H1 (cell line): ENCODE data around the gene BABAM2. TPM values are rescaled to one million over a fixed set of nuclear protein-coding genes. Genes with fewer than 3 reads are reported as not detected.

Source experiments
- CTCF ChIA-PET: fragments of 300-600 bp; sonication (Branson Sonifier 250); formaldehyde crosslinking; loops from one replicate; lab custom pipeline; 2021; ENCODE audit not compliant: partially characterized antibody; lab: Charles Lee
- POLR2A ChIA-PET: fragments of 300-600 bp; sonication (Branson Sonifier 250); formaldehyde crosslinking; loops from one replicate; lab custom pipeline; 2021; ENCODE audit warnings: inconsistent platforms; ENCODE audit not compliant: partially characterized antibody; lab: Charles Lee
- DNase-seq, 2 experiments: peaks; one replicate each; pipeline versions ENCODE4 v3.0.0 to v3.0.0-alpha.2; 2010 to 2022; ENCODE audit warnings: low spot score in 2 of 2, low read depth in 1 of 2, mixed read lengths in 1 of 2
- FAIRE-seq: peaks from 2 replicates; lab custom pipeline; 2011; peaks lifted over from hg19 to GRCh38; lab: Jason Lieb, UNC
- H2AFZ ChIP-seq: 2 replicates; pipeline ENCODE4 v1.8.1; 2012; ENCODE audit warnings: low read length, inconsistent platforms
- H2AK5ac ChIP-seq: 2 replicates; pipeline ENCODE4 v1.6.1; 2013; ENCODE audit warnings: low read depth, low read length
- H2BK120ac ChIP-seq: replicated peaks from 2 replicates; pipeline ENCODE3; 2013; ENCODE audit warnings: low read depth, low read length, inconsistent platforms
- H2BK12ac ChIP-seq: 2 replicates; pipeline ENCODE4 v1.6.1; 2013; ENCODE audit warnings: low read depth, low read length
- H2BK15ac ChIP-seq: 2 replicates; pipeline ENCODE4 v1.6.1; 2013; ENCODE audit warnings: low read length
- H2BK20ac ChIP-seq: 2 replicates; pipeline ENCODE4 v1.6.1; 2013; ENCODE audit warnings: low read length
- H2BK5ac ChIP-seq: 2 replicates; pipeline ENCODE4 v1.6.1; 2013; ENCODE audit warnings: low read depth, low read length
- H3K14ac ChIP-seq: 2 replicates; pipeline ENCODE4 v1.6.1; 2013; ENCODE audit warnings: inconsistent platforms; ENCODE audit not compliant: insufficient read length
- H3K18ac ChIP-seq: 2 replicates; pipeline ENCODE4 v1.6.1; 2013; ENCODE audit warnings: low read length; ENCODE audit errors: extremely low read depth
- H3K23ac ChIP-seq: 2 replicates; pipeline ENCODE4 v1.6.1; 2013; ENCODE audit warnings: inconsistent platforms; ENCODE audit not compliant: insufficient read length
- H3K23me2 ChIP-seq: 2 replicates; pipeline ENCODE4 v1.6.1; 2013; ENCODE audit warnings: low read depth, low read length
- H3K27ac ChIP-seq: 2 replicates; pipeline ENCODE4 v1.6.1; 2011; ENCODE audit warnings: low read depth, low read length, inconsistent platforms
- H3K27me3 ChIP-seq, 4 experiments: replicated peaks in 1 of 4; 1 replicate in 1 of 4; 2 replicates in 3 of 4; pipeline versions ENCODE4 v1.6.1 to v1.8.1; 2011 to 2013; ENCODE audit warnings: low read length in 3 of 4, mild to moderate bottlenecking in 3 of 4, inconsistent platforms in 2 of 4, mixed read lengths in 2 of 4, moderate library complexity in 1 of 4; ENCODE audit not compliant: control insufficient read depth in 3 of 4, insufficient read depth in 3 of 4; ENCODE audit errors: extremely low read depth in 1 of 4
- H3K36me3 ChIP-seq, 4 experiments: 2 replicates each; pipeline versions ENCODE4 v1.6.1 to v1.8.1; 2011 to 2013; ENCODE audit warnings: mild to moderate bottlenecking in 4 of 4, low read length in 3 of 4, moderate library complexity in 2 of 4, control low read depth in 1 of 4, inconsistent platforms in 1 of 4; ENCODE audit not compliant: insufficient read depth in 4 of 4, control insufficient read depth in 2 of 4
- H3K4ac ChIP-seq: replicated peaks from 2 replicates; pipeline ENCODE3; 2013; ENCODE audit warnings: low read length, low read depth, mixed read lengths, inconsistent platforms; ENCODE audit not compliant: insufficient read length
- H3K4me1 ChIP-seq, 4 experiments: replicated peaks in 1 of 4; 1 replicate in 1 of 4; 2 replicates in 3 of 4; pipeline versions ENCODE4 v1.6.1 to v1.8.1; 2011 to 2013; ENCODE audit warnings: low read length in 3 of 4, inconsistent platforms in 2 of 4, mixed read lengths in 1 of 4; ENCODE audit not compliant: insufficient read depth in 4 of 4, control insufficient read depth in 3 of 4
- H3K4me2 ChIP-seq, 2 experiments: 2 replicates each; pipeline versions ENCODE4 v1.6.1 to v1.8.1; 2011 to 2013; ENCODE audit warnings: low read depth in 2 of 2, low read length in 2 of 2, control low read depth in 1 of 2, inconsistent platforms in 1 of 2, mild to moderate bottlenecking in 1 of 2; ENCODE audit not compliant: insufficient read depth in 1 of 2
- H3K4me3 ChIP-seq, 4 experiments: fragments of 200-600, 300-600 bp in 1 of 4; sonication (generic), shearing (Covaris generic), sonication (Bioruptor Twin) in 1 of 4; 2 replicates each; pipeline versions ENCODE4 v1.5.1 to v1.8.1; 2011 to 2016; ENCODE audit warnings: low read length in 4 of 4, low read depth in 3 of 4, control low read depth in 2 of 4, inconsistent platforms in 2 of 4, mild to moderate bottlenecking in 2 of 4, mixed read lengths in 1 of 4, moderate library complexity in 1 of 4; ENCODE audit not compliant: insufficient read depth in 2 of 4; ENCODE audit errors: extremely low read depth in 1 of 4
- H3K56ac ChIP-seq: replicated peaks from 2 replicates; pipeline ENCODE3; 2013; ENCODE audit warnings: low read depth, mild to moderate bottlenecking, mixed read lengths, low read length, inconsistent platforms; ENCODE audit not compliant: insufficient read length
- H3K79me1 ChIP-seq: 2 replicates; pipeline ENCODE4 v1.6.1; 2013; ENCODE audit warnings: low read depth, low read length, control low read depth
- H3K79me2 ChIP-seq, 2 experiments: 2 replicates each; pipeline versions ENCODE4 v1.6.1 to v1.8.1; 2012 to 2013; ENCODE audit warnings: low read length in 2 of 2, mild to moderate bottlenecking in 2 of 2, inconsistent platforms in 1 of 2; ENCODE audit not compliant: insufficient read depth in 2 of 2, control insufficient read depth in 1 of 2
- H3K9ac ChIP-seq, 4 experiments: replicated peaks in 1 of 4; 1 replicate in 1 of 4; 2 replicates in 3 of 4; pipeline versions ENCODE4 v1.6.1 to v1.8.1; 2011 to 2013; ENCODE audit warnings: low read depth in 3 of 4, low read length in 3 of 4, control low read depth in 2 of 4, mild to moderate bottlenecking in 2 of 4, moderate library complexity in 2 of 4, inconsistent platforms in 1 of 4; ENCODE audit errors: extremely low read depth in 1 of 4
- H3K9me3 ChIP-seq, 2 experiments: 2 replicates each; pipeline versions ENCODE4 v1.6.1 to v1.8.1; 2012 to 2013; ENCODE audit warnings: mild to moderate bottlenecking in 2 of 2, moderate library complexity in 2 of 2, control low read depth in 1 of 2, inconsistent platforms in 1 of 2, low read depth in 1 of 2, low read length in 1 of 2, mixed read lengths in 1 of 2; ENCODE audit not compliant: insufficient read depth in 2 of 2
- H4K20me1 ChIP-seq, 2 experiments: replicated peaks in 1 of 2; 2 replicates each; pipeline versions ENCODE3 to v1.8.1; 2011 to 2013; ENCODE audit warnings: inconsistent platforms in 2 of 2, low read length in 2 of 2, mild to moderate bottlenecking in 1 of 2; ENCODE audit not compliant: insufficient read depth in 2 of 2, control insufficient read depth in 1 of 2
- H4K5ac ChIP-seq: 2 replicates; pipeline ENCODE4 v1.6.1; 2013; ENCODE audit warnings: low read length, low read depth, mixed read lengths, inconsistent platforms; ENCODE audit not compliant: insufficient read length
- H4K8ac ChIP-seq: 2 replicates; pipeline ENCODE4 v1.8.0; 2013; ENCODE audit warnings: mild to moderate bottlenecking, moderate library complexity, low read length, inconsistent platforms; ENCODE audit not compliant: insufficient read depth; ENCODE audit errors: extremely low read depth
- H4K91ac ChIP-seq: replicated peaks from 2 replicates; pipeline ENCODE3; 2013; ENCODE audit warnings: low read length, mixed read lengths, inconsistent platforms; ENCODE audit not compliant: insufficient read length
- ASH2L ChIP-seq: fragments of 200-600, 300-600 bp; sonication (generic); IDR thresholded peaks from one replicate; pipeline ENCODE4 v1.7.1; 2017; ENCODE audit warnings: low read length
- CBX5 ChIP-seq: fragments of 300-800, 300-1000 bp; sonication (generic); IDR thresholded peaks from 2 replicates; pipeline ENCODE4 v1.7.1; 2016; ENCODE audit warnings: antibody characterized with exemption, low read length, low read depth
- EP300 ChIP-seq, 2 experiments: IDR thresholded peaks; 1 replicate in 1 of 2; 2 replicates in 1 of 2; pipeline ENCODE4 v1.6.1; 2011 to 2012; ENCODE audit warnings: low read depth in 2 of 2, low read length in 2 of 2, mild to moderate bottlenecking in 2 of 2, borderline replicate concordance in 1 of 2, inconsistent platforms in 1 of 2, moderate library complexity in 1 of 2
- JUND ChIP-seq: IDR thresholded peaks from 2 replicates; pipeline ENCODE4 v1.6.1; 2011; ENCODE audit warnings: mild to moderate bottlenecking, improper control_type of control experiment, low read length
- RBBP5 ChIP-seq: IDR thresholded peaks from 2 replicates; pipeline ENCODE4 v1.7.1; 2012; ENCODE audit warnings: low read depth, mild to moderate bottlenecking, inconsistent platforms, low read length, moderate library complexity, borderline replicate concordance
- SIN3A ChIP-seq, 2 experiments: IDR thresholded peaks in 1 of 2; conservative IDR thresholded peaks in 1 of 2; 2 replicates each; pipeline ENCODE4 v1.6.1; 2011 to 2012; ENCODE audit warnings: low read length in 2 of 2, improper control_type of control experiment in 1 of 2, low read depth in 1 of 2, mild to moderate bottlenecking in 1 of 2
- SP1 ChIP-seq: IDR thresholded peaks from 2 replicates; pipeline ENCODE4 v1.6.1; 2011; ENCODE audit warnings: low read depth, low read length
- YY1 ChIP-seq: IDR thresholded peaks from 2 replicates; pipeline ENCODE4 v1.6.1; 2011; ENCODE audit warnings: low read depth, mild to moderate bottlenecking, low read length
- ZNF274 ChIP-seq: IDR thresholded peaks from 2 replicates; pipeline ENCODE4 v1.7.0; 2012; ENCODE audit warnings: low read length, borderline replicate concordance; ENCODE audit errors: extremely low read depth
- WGBS, 2 experiments: shearing (Covaris generic) in 1 of 2; methylation state at CpG; one replicate each; pipeline versions ENCODE4 v1.1.6 to v1.1.7; 2013 to 2015; ENCODE audit warnings: low lambda C conversion rate in 2 of 2, mixed read lengths in 2 of 2, inconsistent platforms in 1 of 2, low coverage in 1 of 2, missing lambda C conversion rate in 1 of 2; ENCODE audit not compliant: insufficient replicate concordance in 2 of 2, insufficient coverage in 1 of 2, insufficient read length in 1 of 2; ENCODE audit errors: extremely low coverage in 1 of 2, missing lambda C conversion rate in 1 of 2; 5-methylcytosine and 5-hydroxymethylcytosine counted together
- polyA plus RNA-seq, 7 experiments: library from polyadenylated mRNA; depleted of rRNA in 3 of 7; stranded (reverse) in 5 of 7; unstranded in 2 of 7; fragments of >200 nt in 5 of 7; fragments of 200-250 nt in 2 of 7; gene quantifications; 1 replicate in 5 of 7; 2 replicates in 1 of 7; 4 replicates in 1 of 7; pipeline versions ENCODE4 v1.2.1 to v1.2.3, GENCODE V29; 2011 to 2013; ENCODE audit warnings: missing spikeins in 2 of 7, mixed read lengths in 2 of 7
- total RNA-seq: library from RNA; stranded (reverse); fragmentation: NEBNext Ultra II Directional; extraction: Animal tissue kit (Norgen Biotek cat#: 25700); gene quantifications from 2 replicates; pipeline ENCODE4 v1.2.1, GENCODE V29; 2021
- TF ChIP-seq, protein P1 (sequence below), 3 experiments: IDR thresholded peaks; 1 replicate in 2 of 3; 2 replicates in 1 of 3; pipeline versions ENCODE4 v1.5.1 to v1.6.1; 2011; ENCODE audit warnings: low read length in 3 of 3, mild to moderate bottlenecking in 3 of 3, inconsistent platforms in 2 of 3, low read depth in 1 of 3, moderate library complexity in 1 of 3; ENCODE audit not compliant: insufficient read depth in 1 of 3; ENCODE audit errors: control extremely low read depth in 1 of 3

BABAM2 gene
- total and polyA plus RNA-seq, 2 of the 8 experiments (the other 6 are each of a cell fraction or from before 2014, with no cell fraction given): 15.8 to 20.9 TPM

DNA sequence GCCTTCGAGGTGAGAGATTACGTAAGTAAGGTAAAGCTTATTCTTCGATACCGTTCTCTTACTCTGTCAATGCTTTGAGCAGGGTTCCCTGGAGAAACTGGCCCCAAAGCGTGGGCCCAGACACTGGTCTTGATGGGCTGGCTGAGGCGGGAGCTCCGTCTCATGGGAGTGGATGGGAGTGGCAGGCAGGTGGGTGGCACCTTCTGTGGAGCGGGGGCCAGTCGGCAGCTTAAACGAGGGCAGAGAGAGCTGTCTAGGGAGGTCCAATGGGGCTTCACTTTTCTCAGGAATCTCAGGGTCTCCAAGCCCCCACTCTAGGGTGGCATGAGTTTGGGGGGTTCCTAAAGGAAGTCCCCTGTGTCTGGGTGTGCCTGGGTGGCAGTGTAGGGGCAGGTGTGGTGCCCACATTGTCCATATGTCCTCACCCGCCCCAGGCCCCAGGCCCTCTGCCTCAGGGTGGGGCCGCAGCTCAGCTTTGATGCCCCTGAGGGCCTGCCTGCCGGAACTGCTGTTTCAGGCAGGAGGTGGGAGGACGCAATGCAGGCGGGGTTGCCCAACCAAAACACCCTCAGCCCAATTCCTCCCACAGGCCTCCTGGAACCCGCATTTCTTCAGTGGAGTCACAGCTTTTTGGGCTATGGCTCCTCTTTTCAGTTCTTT, 469.7 kb downstream of the BABAM2 start:
- Histone ChIP-seq H2AK5ac (no peak overlapping the region), H3K18ac (no peak overlapping the region), H4K5ac (no peak overlapping the region), H3K4me1 (peaks cover 0 to 3% (median 0%) of the 10 kb centered on the region in 4 experiments; a peak in 1 of 7 replicates), H3K79me2 (no peaks in the 10 kb centered on the region), H3K9ac (no peak overlapping the region), H3K14ac (no peak overlapping the region), H3K79me1 (no peaks in the 10 kb centered on the region), H2BK15ac (no peak overlapping the region), H3K27ac (no peak overlapping the region), H3K36me3 (no peaks in the 10 kb centered on the region), H2BK5ac (no peak overlapping the region), H3K4me2 (no peak overlapping the region), H4K8ac (no peak overlapping the region), H3K27me3 (no peaks in the 10 kb centered on the region; a peak in 1 of 7 replicates), H3K23me2 (no peaks in the 10 kb centered on the region), H3K56ac (no peak overlapping the region), H3K9me3 (no peaks in the 10 kb centered on the region), H2AFZ (no peak overlapping the region), H2BK12ac (no peak overlapping the region), H4K91ac (no peak overlapping the region), H3K4ac (no peak overlapping the region), H3K4me3 (no peak overlapping the region), H2BK120ac (no peak overlapping the region), H3K23ac (no peak overlapping the region), H4K20me1 (no peaks in the 10 kb centered on the region), H2BK20ac (no peak overlapping the region)
- DNase-seq (no peak), FAIRE-seq (no peak)
- ChIA-PET POLR2A (interaction anchor here (1.7 kb wide), 1 partner anchor 30 kb away, joined by 5 read pairs; no protein-coding TSS in a partner anchor), CTCF (interaction anchor here (0.8 to 1.2 kb wide), 4 partner anchors 19 to 637 kb away, joined by 3 to 4 read pairs (median 4); no protein-coding TSS in a partner anchor)
- 90% methylated on average over 15 of the region's 16 CpGs; no CpG with 5 or more reads in 1 of the 2 experiments for WGBS, 2 experiments
- TF ChIP-seq, protein P1, sequence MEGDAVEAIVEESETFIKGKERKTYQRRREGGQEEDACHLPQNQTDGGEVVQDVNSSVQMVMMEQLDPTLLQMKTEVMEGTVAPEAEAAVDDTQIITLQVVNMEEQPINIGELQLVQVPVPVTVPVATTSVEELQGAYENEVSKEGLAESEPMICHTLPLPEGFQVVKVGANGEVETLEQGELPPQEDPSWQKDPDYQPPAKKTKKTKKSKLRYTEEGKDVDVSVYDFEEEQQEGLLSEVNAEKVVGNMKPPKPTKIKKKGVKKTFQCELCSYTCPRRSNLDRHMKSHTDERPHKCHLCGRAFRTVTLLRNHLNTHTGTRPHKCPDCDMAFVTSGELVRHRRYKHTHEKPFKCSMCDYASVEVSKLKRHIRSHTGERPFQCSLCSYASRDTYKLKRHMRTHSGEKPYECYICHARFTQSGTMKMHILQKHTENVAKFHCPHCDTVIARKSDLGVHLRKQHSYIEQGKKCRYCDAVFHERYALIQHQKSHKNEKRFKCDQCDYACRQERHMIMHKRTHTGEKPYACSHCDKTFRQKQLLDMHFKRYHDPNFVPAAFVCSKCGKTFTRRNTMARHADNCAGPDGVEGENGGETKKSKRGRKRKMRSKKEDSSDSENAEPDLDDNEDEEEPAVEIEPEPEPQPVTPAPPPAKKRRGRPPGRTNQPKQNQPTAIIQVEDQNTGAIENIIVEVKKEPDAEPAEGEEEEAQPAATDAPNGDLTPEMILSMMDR (IDR thresholded peaks at IDR 0.05; ENCODE audit: control extremely low read depth in 1 of 3, insufficient read depth in 1 of 3, low read depth in 1 of 3, low read length in 3 of 3): no peak
- TF ChIP-seq ASH2L (no peak), EP300 (IDR thresholded peaks at IDR 0.05; ENCODE audit: borderline replicate concordance in 1 of 2, low read depth in 2 of 2, low read length in 2 of 2) (no peak), YY1 (no peak), ZNF274 (no peak), CBX5 (no peak), SIN3A (conservative IDR thresholded peaks at IDR 0.05 in 1 of 2, IDR thresholded peaks at IDR 0.05 in 1 of 2; ENCODE audit: low read depth in 1 of 2, low read length in 2 of 2) (no peak), SP1 (no peak), RBBP5 (no peak), JUND (no peak)
